Cardiac fibroblast (primary cell): ENCODE measurements around the gene SMIM38.

ENCODE experiments used
- DNase-seq, 2 donors: peaks; one replicate each; pipeline versions ENCODE4 v3.0.0 to v3.0.0-alpha.2; 2010; ENCODE audit warnings: low read depth in 2 of 2
- H3K4me3 ChIP-seq, 2 donors: replicated peaks in 1 of 2; 1 replicate in 1 of 2; 2 replicates in 1 of 2; pipeline ENCODE4 v1.5.1; 2011; ENCODE audit warnings: low read depth in 2 of 2, low read length in 2 of 2, mild to moderate bottlenecking in 2 of 2, moderate library complexity in 1 of 2
- CTCF ChIP-seq: IDR thresholded peaks from one replicate; pipeline ENCODE4 v1.5.1; 2011; ENCODE audit warnings: low read depth, mild to moderate bottlenecking, low read length, inconsistent platforms

The SMIM38 gene

GRCh38 chr11:69166218-69167115 lies 10.7 kb downstream of the SMIM38 start:
- TF ChIP-seq CTCF = peak; percentile 17
- peak; percentile 72 to 81 for DNase-seq
- H3K4me3 ChIP-seq = no peak overlapping the region

DNA sequence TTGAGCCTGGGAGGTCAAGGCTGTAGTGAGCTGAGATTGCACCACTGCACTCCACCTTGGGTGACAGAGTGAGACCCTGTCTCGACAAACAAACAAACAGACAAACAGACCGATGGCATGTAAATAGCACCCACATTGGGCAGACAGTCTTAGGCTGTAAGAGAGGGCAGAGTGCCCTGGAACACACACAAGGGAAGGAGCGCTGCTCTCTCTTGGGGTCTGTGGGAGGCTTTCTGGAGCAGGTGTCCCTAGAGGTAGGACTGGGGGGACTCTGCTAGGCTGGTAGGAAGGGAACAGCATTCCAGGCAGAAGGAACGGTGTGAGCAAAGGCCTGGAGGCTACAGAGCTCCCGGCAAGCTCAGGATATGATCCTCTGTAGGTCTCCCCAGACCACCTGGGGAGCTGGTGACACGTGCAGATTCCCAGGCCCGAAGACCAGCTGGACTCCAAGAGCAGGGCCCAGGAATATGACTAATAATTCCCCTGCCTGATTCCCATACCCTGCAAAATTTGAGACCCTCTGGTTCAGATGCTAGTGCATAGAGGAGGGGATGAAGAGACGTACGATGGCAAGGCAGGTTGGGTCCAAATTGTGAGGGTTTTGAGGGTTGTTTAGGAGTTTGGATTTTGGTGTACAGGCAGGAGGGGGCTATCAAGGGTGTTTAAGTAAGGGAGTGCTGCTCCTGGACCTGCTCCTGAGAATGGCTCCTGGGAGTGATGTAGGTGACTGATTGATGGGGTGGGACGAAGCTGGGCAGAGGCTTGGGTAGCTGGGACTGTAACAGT lies 11.6 kb downstream of the SMIM38 start:
- TF ChIP-seq CTCF = no peak
- no peak overlapping the region for H3K4me3 ChIP-seq
- DNase-seq = no peak

DNA sequence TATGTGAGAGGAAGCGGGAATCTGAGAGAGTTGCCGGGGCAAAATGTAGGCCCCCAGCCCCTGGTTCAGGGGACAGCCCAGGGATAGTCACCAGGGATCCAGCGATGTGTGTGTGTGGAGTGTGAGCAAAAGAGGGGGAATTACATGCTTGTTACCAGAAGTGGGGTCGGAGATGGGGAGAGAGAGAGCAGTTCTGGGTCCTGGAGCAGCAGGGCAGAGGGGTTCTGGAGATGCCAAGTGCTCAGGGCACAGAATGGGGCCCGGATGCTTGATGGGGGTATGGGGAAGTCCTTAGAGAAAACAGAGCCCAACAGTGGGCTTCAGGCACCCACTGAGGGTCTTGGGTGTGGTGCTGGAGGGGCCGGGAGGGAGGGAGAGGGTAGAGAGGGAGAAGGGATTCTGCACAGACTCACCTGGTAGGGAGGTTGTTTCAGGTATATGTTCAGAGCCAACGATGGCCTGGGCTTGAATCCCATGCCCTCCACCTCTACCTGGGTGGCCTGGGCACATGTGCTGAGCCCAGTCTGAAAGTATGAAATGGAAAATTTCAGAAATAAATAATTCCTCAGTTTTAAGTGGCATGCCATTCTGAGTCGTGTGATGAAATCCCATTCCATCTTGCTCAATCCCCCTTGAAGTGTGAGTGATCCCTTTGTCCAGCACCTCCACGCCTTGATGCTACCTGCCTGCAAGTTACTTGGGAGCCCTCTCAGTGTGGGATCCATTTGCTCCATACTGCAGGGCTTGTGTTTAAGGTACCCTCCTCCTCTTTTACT lies 12.4 kb downstream of the SMIM38 start:
- DNase-seq = peak in 1 of 2 donors; percentile 39
- no peak overlapping the region for H3K4me3 ChIP-seq

GRCh38 chr11:69169479-69169878 lies 13.7 kb downstream of the SMIM38 start:
- H3K4me3 ChIP-seq = no peak overlapping the region
- no peak for DNase-seq
- no peak for TF ChIP-seq CTCF

More for the DNA sequence above, 12.4 kb downstream of the SMIM38 start:
- TF ChIP-seq CTCF = no peak

DNA sequence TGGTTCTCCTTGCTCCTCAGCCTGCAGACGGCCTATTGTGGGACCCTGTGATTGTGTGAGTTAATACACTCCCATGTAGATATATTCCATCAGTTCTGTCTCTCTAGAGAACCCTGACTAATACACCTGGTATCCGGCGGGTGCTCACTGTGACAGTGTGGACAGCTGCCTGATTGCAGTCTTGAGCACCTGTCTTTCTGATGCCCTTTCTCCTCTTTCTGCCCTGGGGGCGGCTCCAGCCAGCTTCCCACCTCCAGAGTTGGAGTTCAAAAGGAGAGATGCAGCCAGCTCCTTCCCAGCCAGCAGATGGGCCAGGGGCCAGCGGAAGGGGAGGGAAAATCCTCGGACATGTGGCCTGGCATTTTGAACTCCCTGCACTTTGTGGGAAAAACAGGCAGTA lies 15.0 kb downstream of the SMIM38 start:
- no peak for TF ChIP-seq CTCF
- no peak for DNase-seq
- no peak overlapping the region for H3K4me3 ChIP-seq

DNA sequence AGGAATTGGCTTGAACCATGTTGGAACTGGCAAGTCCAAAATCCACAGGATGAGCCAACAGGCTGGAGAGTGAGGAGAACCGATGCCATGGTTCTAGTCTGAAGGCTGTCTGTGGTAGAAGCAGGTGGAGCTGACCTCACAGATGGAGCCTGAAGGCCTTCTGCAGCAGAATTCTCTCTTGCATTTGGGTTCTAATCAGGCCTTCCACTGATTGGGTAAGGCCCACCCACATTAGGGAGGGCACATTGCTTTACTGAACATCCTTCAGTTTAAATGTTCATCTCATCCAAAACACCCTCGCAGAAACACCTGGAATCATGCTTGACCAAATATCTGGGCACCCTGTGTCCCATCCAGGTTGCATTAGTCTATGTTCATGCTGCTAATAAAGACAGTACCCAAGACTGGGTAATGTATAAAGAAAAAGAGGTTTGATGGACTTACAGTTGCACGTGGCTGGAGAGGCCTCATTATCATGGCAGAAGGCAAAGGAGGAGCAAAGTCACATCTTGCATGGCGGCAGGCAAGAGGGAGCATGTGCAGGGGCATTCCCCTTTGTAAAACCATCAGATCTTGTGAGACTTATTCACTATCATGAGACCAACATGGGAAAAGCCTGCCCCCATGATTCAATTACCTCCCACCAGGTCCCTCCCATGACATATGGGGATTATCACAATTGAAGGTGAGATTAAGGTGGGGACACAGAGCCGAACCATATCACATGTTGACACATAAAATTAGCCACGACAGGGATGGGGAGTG lies 15.9 kb downstream of the SMIM38 start:
- H3K4me3 ChIP-seq = no peak overlapping the region
- no peak for DNase-seq
- no peak for TF ChIP-seq CTCF
